Kidney epithelial cell (primary cell): Measurements from ENCODE around the gene DCXR. TPM values are rescaled to one million over a fixed set of nuclear protein-coding genes. Genes with fewer than 3 reads are reported as not detected.

Experiments used
- DNase-seq: peaks from one replicate; pipeline ENCODE4 v3.0.0-alpha.2; 2010; ENCODE audit warnings: low read depth
- H3K27me3 ChIP-seq: 2 replicates; pipeline ENCODE4 v1.6.0; 2011; ENCODE audit warnings: low read length; ENCODE audit not compliant: control insufficient read depth, insufficient read depth
- H3K36me3 ChIP-seq: 2 replicates; pipeline ENCODE4 v1.5.1; 2011; ENCODE audit warnings: low read length; ENCODE audit not compliant: control insufficient read depth, insufficient read depth
- H3K4me3 ChIP-seq: 2 replicates; pipeline ENCODE4 v1.5.1; 2011; ENCODE audit warnings: low read depth, mild to moderate bottlenecking, control low read depth, low read length
- total RNA-seq: library from RNA; depleted of rRNA; stranded (reverse); fragments of >200 nt; gene quantifications from 2 replicates; pipeline ENCODE4 v1.2.3, GENCODE V29; 2015
- TF ChIP-seq, protein P1 (sequence below): IDR thresholded peaks from 2 replicates; pipeline ENCODE4 v1.5.1; 2011; ENCODE audit warnings: mild to moderate bottlenecking, moderate library complexity, low read length, control low read depth, inconsistent platforms; ENCODE audit not compliant: insufficient read depth, poor library complexity, severe bottlenecking

The DCXR gene
- total RNA-seq, 1 donor from 2014 or later = 70.8 TPM

DNA sequence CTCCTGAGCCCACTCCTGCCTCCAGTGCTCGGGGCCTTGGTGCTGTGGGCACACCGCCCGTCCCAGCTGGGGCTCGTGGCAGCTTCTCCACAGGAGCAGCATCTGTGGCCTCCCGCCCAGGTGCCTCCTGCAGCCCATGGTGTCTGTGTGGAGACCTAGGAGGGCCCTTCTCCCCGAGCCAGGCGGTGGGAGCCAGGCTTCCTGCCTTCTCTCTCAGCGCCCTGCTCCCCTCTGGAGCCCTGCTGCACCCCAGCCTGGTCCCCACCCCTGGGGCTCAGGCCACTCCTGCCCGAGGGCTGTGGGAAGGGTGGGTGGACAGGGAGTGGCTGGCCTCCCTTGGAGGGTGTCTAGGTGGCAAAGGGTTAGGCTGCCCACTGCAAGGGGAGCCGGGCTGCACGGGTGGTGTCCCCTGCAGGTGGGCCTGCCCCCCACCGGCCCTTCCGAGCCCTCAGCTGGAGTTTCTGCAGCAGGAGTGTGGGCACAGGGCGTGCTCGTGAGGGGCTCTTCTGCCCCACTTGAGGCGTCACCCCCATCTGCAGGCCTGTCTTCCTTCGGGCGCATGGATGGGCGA lies 25.8 kb downstream of the DCXR start:
- Histone ChIP-seq H3K27me3 (no peaks in the 10 kb centered on the region), H3K4me3 (no peak overlapping the region), H3K36me3 (no peaks in the 10 kb centered on the region)
- TF ChIP-seq, protein P1, sequence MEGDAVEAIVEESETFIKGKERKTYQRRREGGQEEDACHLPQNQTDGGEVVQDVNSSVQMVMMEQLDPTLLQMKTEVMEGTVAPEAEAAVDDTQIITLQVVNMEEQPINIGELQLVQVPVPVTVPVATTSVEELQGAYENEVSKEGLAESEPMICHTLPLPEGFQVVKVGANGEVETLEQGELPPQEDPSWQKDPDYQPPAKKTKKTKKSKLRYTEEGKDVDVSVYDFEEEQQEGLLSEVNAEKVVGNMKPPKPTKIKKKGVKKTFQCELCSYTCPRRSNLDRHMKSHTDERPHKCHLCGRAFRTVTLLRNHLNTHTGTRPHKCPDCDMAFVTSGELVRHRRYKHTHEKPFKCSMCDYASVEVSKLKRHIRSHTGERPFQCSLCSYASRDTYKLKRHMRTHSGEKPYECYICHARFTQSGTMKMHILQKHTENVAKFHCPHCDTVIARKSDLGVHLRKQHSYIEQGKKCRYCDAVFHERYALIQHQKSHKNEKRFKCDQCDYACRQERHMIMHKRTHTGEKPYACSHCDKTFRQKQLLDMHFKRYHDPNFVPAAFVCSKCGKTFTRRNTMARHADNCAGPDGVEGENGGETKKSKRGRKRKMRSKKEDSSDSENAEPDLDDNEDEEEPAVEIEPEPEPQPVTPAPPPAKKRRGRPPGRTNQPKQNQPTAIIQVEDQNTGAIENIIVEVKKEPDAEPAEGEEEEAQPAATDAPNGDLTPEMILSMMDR = no peak
- DNase-seq = no peak

DNA sequence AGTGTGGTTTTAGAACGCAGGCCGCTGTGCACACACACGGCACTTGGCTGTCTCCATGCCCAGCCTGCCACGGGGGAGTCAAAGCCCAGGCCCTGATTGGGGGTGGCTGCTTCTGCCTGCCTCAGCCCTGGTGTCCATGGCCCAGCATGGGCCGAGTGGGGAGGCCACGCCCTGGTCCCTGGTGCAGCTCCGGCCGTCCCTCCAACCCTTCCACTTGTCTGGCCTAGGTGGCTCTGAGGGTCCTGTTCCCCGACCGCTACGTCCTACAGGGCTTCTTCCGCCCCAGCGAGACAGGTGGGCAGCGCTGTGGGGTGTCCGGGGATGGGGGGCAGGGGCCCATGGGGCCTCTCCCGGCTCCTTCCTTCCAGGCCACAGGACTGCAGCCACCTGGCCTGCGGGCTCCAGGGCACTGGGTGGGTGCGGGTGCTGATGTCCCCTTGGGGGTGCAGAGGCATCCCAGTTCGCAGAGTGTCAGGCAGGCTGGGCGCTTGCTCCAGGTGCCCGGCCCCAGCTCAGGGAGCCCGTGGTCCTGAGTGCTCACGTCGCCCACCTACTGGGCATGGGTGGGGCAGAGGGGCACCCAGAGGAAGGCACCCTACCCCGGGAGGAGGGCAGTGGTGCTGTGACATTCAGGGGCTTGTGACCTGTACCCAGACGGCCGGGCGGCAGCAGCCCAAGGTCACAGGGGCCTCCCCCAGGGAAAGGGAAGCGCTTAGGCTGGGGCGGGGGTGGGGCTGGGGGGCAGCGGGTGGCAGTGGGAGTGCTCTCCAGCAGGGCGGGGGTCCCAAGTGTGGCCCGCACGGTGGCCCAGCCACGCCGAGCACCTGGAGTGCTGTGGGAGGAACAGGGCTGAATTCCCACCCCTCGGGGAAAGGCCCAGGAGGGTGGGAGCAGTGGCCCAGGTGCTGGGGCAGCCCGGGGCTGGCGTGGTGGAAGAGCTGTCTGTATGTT lies 26.6 kb downstream of the DCXR start:
- TF ChIP-seq, protein P1 = no peak
- Histone ChIP-seq H3K36me3 (no peaks in the 10 kb centered on the region), H3K4me3 (no peak overlapping the region), H3K27me3 (no peaks in the 10 kb centered on the region)
- no peak for DNase-seq

DNA sequence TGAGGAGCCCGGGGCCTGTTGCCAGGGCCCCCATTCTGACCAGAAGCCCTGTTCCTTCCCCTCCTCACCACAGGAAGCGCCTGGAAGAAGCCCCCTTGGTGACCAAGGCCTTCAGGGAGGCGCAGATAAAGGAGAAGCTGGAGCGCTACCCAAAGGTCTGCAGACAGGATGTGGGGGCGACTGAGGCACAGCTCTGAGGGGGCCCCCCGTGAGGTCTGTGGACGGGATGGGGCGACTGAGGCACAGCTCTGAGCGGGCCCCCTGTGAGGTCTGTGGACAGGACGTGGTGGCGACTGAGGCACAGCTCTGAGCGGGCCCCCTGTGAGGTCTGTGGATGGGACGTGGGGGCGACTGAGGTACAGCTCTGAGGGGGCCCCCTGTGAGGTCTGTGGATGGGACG lies 28.1 kb downstream of the DCXR start:
- no peak for DNase-seq
- Histone ChIP-seq H3K36me3 (no peaks in the 10 kb centered on the region), H3K4me3 (no peak overlapping the region), H3K27me3 (no peaks in the 10 kb centered on the region)
- TF ChIP-seq, protein P1 = no peak

DNA sequence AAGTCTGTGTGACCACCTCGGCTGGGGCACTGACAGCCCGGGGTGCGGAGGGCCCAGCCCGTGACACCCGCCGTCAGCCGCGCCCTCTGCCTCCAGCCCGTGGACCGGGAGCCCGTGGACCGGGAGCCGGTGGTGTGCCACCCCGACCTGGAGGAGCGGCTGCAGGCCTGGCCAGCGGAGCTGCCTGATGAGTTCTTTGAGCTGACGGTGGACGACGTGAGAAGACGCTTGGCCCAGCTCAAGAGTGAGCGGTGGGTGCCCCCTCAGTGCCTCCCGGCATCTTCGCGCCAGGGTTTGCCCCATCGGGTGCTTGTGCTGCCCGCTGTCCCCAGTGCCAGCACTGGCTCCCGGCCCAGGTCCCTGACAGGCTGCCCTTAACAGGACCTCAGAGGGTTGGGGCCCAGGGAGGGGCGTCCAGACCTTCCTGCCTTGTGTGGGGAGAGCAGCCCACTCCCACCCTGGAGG lies 28.5 kb downstream of the DCXR start:
- H3K4me3 ChIP-seq = no peak overlapping the region
- H3K27me3 ChIP-seq = no peaks in the 10 kb centered on the region
- TF ChIP-seq, protein P1 = no peak
- no peak for DNase-seq
- H3K36me3 ChIP-seq = no peaks in the 10 kb centered on the region

DNA sequence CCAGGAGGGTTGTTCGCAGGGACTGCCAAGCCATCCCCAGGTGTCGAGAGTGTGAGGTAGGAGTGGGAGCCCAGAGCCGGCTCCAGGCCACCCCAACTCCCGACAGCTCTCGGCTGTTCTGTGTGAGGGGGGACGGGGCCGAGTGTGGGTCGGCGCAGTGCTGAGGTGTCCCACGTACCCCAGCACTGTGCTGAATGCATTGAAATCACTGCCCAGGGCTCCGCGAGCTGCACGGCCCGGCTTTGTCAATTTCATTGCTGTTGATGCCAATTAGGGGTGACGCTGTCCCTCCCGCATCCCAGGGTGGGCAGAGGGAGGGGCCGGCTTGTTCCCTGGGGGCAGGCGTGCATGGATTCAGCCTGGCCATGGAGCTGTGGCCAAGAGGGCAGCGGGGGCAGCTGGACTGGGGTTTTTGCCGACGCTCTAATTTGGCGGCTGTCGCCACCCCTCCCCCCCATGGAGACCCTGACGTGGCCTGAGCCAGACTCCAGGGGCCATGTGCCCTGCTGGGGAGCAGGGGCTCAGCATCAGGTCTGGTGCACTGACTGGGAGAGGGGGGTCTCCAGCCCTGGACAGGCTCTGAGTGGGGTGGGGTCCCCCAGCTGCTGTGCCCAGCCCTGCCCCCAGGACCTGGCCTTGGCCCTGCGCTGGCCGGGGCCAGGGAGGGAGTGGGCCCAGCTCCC lies 29.1 kb downstream of the DCXR start:
- H3K36me3 ChIP-seq = no peaks in the 10 kb centered on the region
- no peaks in the 10 kb centered on the region for H3K27me3 ChIP-seq
- TF ChIP-seq, protein P1 = no peak
- no peak overlapping the region for H3K4me3 ChIP-seq
- DNase-seq = no peak
